H1 (cell line): ENCODE data around the gene PMEPA1. TPM values are rescaled to one million over a fixed set of nuclear protein-coding genes. Genes with fewer than 3 reads are reported as not detected.

Experiments used
- CTCF ChIA-PET: fragments of 300-600 bp; sonication (Branson Sonifier 250); formaldehyde crosslinking; loops from one replicate; lab custom pipeline; 2021; ENCODE audit not compliant: partially characterized antibody; lab: Charles Lee
- POLR2A ChIA-PET: fragments of 300-600 bp; sonication (Branson Sonifier 250); formaldehyde crosslinking; loops from one replicate; lab custom pipeline; 2021; ENCODE audit warnings: inconsistent platforms; ENCODE audit not compliant: partially characterized antibody; lab: Charles Lee
- DNase-seq, 2 experiments: peaks; one replicate each; pipeline versions ENCODE4 v3.0.0 to v3.0.0-alpha.2; 2010 to 2022; ENCODE audit warnings: low spot score in 2 of 2, low read depth in 1 of 2, mixed read lengths in 1 of 2
- FAIRE-seq: peaks from 2 replicates; lab custom pipeline; 2011; peaks lifted over from hg19 to GRCh38; lab: Jason Lieb, UNC
- H2AFZ ChIP-seq: 2 replicates; pipeline ENCODE4 v1.8.1; 2012; ENCODE audit warnings: low read length, inconsistent platforms
- H2AK5ac ChIP-seq: 2 replicates; pipeline ENCODE4 v1.6.1; 2013; ENCODE audit warnings: low read depth, low read length
- H2BK120ac ChIP-seq: replicated peaks from 2 replicates; pipeline ENCODE3; 2013; ENCODE audit warnings: low read depth, low read length, inconsistent platforms
- H2BK12ac ChIP-seq: 2 replicates; pipeline ENCODE4 v1.6.1; 2013; ENCODE audit warnings: low read depth, low read length
- H2BK15ac ChIP-seq: 2 replicates; pipeline ENCODE4 v1.6.1; 2013; ENCODE audit warnings: low read length
- H2BK20ac ChIP-seq: 2 replicates; pipeline ENCODE4 v1.6.1; 2013; ENCODE audit warnings: low read length
- H2BK5ac ChIP-seq: 2 replicates; pipeline ENCODE4 v1.6.1; 2013; ENCODE audit warnings: low read depth, low read length
- H3K14ac ChIP-seq: 2 replicates; pipeline ENCODE4 v1.6.1; 2013; ENCODE audit warnings: inconsistent platforms; ENCODE audit not compliant: insufficient read length
- H3K18ac ChIP-seq: 2 replicates; pipeline ENCODE4 v1.6.1; 2013; ENCODE audit warnings: low read length; ENCODE audit errors: extremely low read depth
- H3K23ac ChIP-seq: 2 replicates; pipeline ENCODE4 v1.6.1; 2013; ENCODE audit warnings: inconsistent platforms; ENCODE audit not compliant: insufficient read length
- H3K23me2 ChIP-seq: 2 replicates; pipeline ENCODE4 v1.6.1; 2013; ENCODE audit warnings: low read depth, low read length
- H3K27ac ChIP-seq: 2 replicates; pipeline ENCODE4 v1.6.1; 2011; ENCODE audit warnings: low read depth, low read length, inconsistent platforms
- H3K27me3 ChIP-seq, 4 experiments: replicated peaks in 1 of 4; 1 replicate in 1 of 4; 2 replicates in 3 of 4; pipeline versions ENCODE4 v1.6.1 to v1.8.1; 2011 to 2013; ENCODE audit warnings: low read length in 3 of 4, mild to moderate bottlenecking in 3 of 4, inconsistent platforms in 2 of 4, mixed read lengths in 2 of 4, moderate library complexity in 1 of 4; ENCODE audit not compliant: control insufficient read depth in 3 of 4, insufficient read depth in 3 of 4; ENCODE audit errors: extremely low read depth in 1 of 4
- H3K36me3 ChIP-seq, 4 experiments: 2 replicates each; pipeline versions ENCODE4 v1.6.1 to v1.8.1; 2011 to 2013; ENCODE audit warnings: mild to moderate bottlenecking in 4 of 4, low read length in 3 of 4, moderate library complexity in 2 of 4, control low read depth in 1 of 4, inconsistent platforms in 1 of 4; ENCODE audit not compliant: insufficient read depth in 4 of 4, control insufficient read depth in 2 of 4
- H3K4ac ChIP-seq: replicated peaks from 2 replicates; pipeline ENCODE3; 2013; ENCODE audit warnings: low read length, low read depth, mixed read lengths, inconsistent platforms; ENCODE audit not compliant: insufficient read length
- H3K4me1 ChIP-seq, 4 experiments: replicated peaks in 1 of 4; 1 replicate in 1 of 4; 2 replicates in 3 of 4; pipeline versions ENCODE4 v1.6.1 to v1.8.1; 2011 to 2013; ENCODE audit warnings: low read length in 3 of 4, inconsistent platforms in 2 of 4, mixed read lengths in 1 of 4; ENCODE audit not compliant: insufficient read depth in 4 of 4, control insufficient read depth in 3 of 4
- H3K4me2 ChIP-seq, 2 experiments: 2 replicates each; pipeline versions ENCODE4 v1.6.1 to v1.8.1; 2011 to 2013; ENCODE audit warnings: low read depth in 2 of 2, low read length in 2 of 2, control low read depth in 1 of 2, inconsistent platforms in 1 of 2, mild to moderate bottlenecking in 1 of 2; ENCODE audit not compliant: insufficient read depth in 1 of 2
- H3K4me3 ChIP-seq, 4 experiments: fragments of 200-600, 300-600 bp in 1 of 4; sonication (generic), shearing (Covaris generic), sonication (Bioruptor Twin) in 1 of 4; 2 replicates each; pipeline versions ENCODE4 v1.5.1 to v1.8.1; 2011 to 2016; ENCODE audit warnings: low read length in 4 of 4, low read depth in 3 of 4, control low read depth in 2 of 4, inconsistent platforms in 2 of 4, mild to moderate bottlenecking in 2 of 4, mixed read lengths in 1 of 4, moderate library complexity in 1 of 4; ENCODE audit not compliant: insufficient read depth in 2 of 4; ENCODE audit errors: extremely low read depth in 1 of 4
- H3K56ac ChIP-seq: replicated peaks from 2 replicates; pipeline ENCODE3; 2013; ENCODE audit warnings: low read depth, mild to moderate bottlenecking, mixed read lengths, low read length, inconsistent platforms; ENCODE audit not compliant: insufficient read length
- H3K79me1 ChIP-seq: 2 replicates; pipeline ENCODE4 v1.6.1; 2013; ENCODE audit warnings: low read depth, low read length, control low read depth
- H3K79me2 ChIP-seq, 2 experiments: 2 replicates each; pipeline versions ENCODE4 v1.6.1 to v1.8.1; 2012 to 2013; ENCODE audit warnings: low read length in 2 of 2, mild to moderate bottlenecking in 2 of 2, inconsistent platforms in 1 of 2; ENCODE audit not compliant: insufficient read depth in 2 of 2, control insufficient read depth in 1 of 2
- H3K9ac ChIP-seq, 4 experiments: replicated peaks in 1 of 4; 1 replicate in 1 of 4; 2 replicates in 3 of 4; pipeline versions ENCODE4 v1.6.1 to v1.8.1; 2011 to 2013; ENCODE audit warnings: low read depth in 3 of 4, low read length in 3 of 4, control low read depth in 2 of 4, mild to moderate bottlenecking in 2 of 4, moderate library complexity in 2 of 4, inconsistent platforms in 1 of 4; ENCODE audit errors: extremely low read depth in 1 of 4
- H3K9me3 ChIP-seq, 2 experiments: 2 replicates each; pipeline versions ENCODE4 v1.6.1 to v1.8.1; 2012 to 2013; ENCODE audit warnings: mild to moderate bottlenecking in 2 of 2, moderate library complexity in 2 of 2, control low read depth in 1 of 2, inconsistent platforms in 1 of 2, low read depth in 1 of 2, low read length in 1 of 2, mixed read lengths in 1 of 2; ENCODE audit not compliant: insufficient read depth in 2 of 2
- H4K20me1 ChIP-seq, 2 experiments: replicated peaks in 1 of 2; 2 replicates each; pipeline versions ENCODE3 to v1.8.1; 2011 to 2013; ENCODE audit warnings: inconsistent platforms in 2 of 2, low read length in 2 of 2, mild to moderate bottlenecking in 1 of 2; ENCODE audit not compliant: insufficient read depth in 2 of 2, control insufficient read depth in 1 of 2
- H4K5ac ChIP-seq: 2 replicates; pipeline ENCODE4 v1.6.1; 2013; ENCODE audit warnings: low read length, low read depth, mixed read lengths, inconsistent platforms; ENCODE audit not compliant: insufficient read length
- H4K8ac ChIP-seq: 2 replicates; pipeline ENCODE4 v1.8.0; 2013; ENCODE audit warnings: mild to moderate bottlenecking, moderate library complexity, low read length, inconsistent platforms; ENCODE audit not compliant: insufficient read depth; ENCODE audit errors: extremely low read depth
- H4K91ac ChIP-seq: replicated peaks from 2 replicates; pipeline ENCODE3; 2013; ENCODE audit warnings: low read length, mixed read lengths, inconsistent platforms; ENCODE audit not compliant: insufficient read length
- CBX5 ChIP-seq: fragments of 300-800, 300-1000 bp; sonication (generic); IDR thresholded peaks from 2 replicates; pipeline ENCODE4 v1.7.1; 2016; ENCODE audit warnings: antibody characterized with exemption, low read length, low read depth
- EGR1 ChIP-seq: IDR thresholded peaks from 2 replicates; pipeline ENCODE4 v1.6.1; 2011; ENCODE audit warnings: low read depth, low read length, borderline replicate concordance
- GTF2F1 ChIP-seq: IDR thresholded peaks from 2 replicates; pipeline ENCODE4 v1.6.1; 2012; ENCODE audit warnings: low read depth, low read length, improper control_type of control experiment, borderline replicate concordance
- HDAC6 ChIP-seq: IDR thresholded peaks from one replicate; pipeline ENCODE4 v1.7.1; 2012; ENCODE audit warnings: low read depth, mild to moderate bottlenecking, inconsistent platforms, low read length, moderate library complexity
- RFX5 ChIP-seq: IDR thresholded peaks from 2 replicates; pipeline ENCODE4 v1.6.1; 2011; ENCODE audit warnings: low read depth, low read length, improper control_type of control experiment, borderline replicate concordance
- TBP ChIP-seq: IDR thresholded peaks from 2 replicates; pipeline ENCODE4 v1.6.1; 2011; ENCODE audit warnings: low read depth, low read length, improper control_type of control experiment
- TCF12 ChIP-seq: IDR thresholded peaks from 2 replicates; pipeline ENCODE4 v1.6.1; 2011; ENCODE audit warnings: low read depth, mild to moderate bottlenecking, low read length
- WGBS, 2 experiments: shearing (Covaris generic) in 1 of 2; methylation state at CpG; one replicate each; pipeline versions ENCODE4 v1.1.6 to v1.1.7; 2013 to 2015; ENCODE audit warnings: low lambda C conversion rate in 2 of 2, mixed read lengths in 2 of 2, inconsistent platforms in 1 of 2, low coverage in 1 of 2, missing lambda C conversion rate in 1 of 2; ENCODE audit not compliant: insufficient replicate concordance in 2 of 2, insufficient coverage in 1 of 2, insufficient read length in 1 of 2; ENCODE audit errors: extremely low coverage in 1 of 2, missing lambda C conversion rate in 1 of 2; 5-methylcytosine and 5-hydroxymethylcytosine counted together
- polyA plus RNA-seq, 7 experiments: library from polyadenylated mRNA; depleted of rRNA in 3 of 7; stranded (reverse) in 5 of 7; unstranded in 2 of 7; fragments of >200 nt in 5 of 7; fragments of 200-250 nt in 2 of 7; gene quantifications; 1 replicate in 5 of 7; 2 replicates in 1 of 7; 4 replicates in 1 of 7; pipeline versions ENCODE4 v1.2.1 to v1.2.3, GENCODE V29; 2011 to 2013; ENCODE audit warnings: missing spikeins in 2 of 7, mixed read lengths in 2 of 7
- total RNA-seq: library from RNA; stranded (reverse); fragmentation: NEBNext Ultra II Directional; extraction: Animal tissue kit (Norgen Biotek cat#: 25700); gene quantifications from 2 replicates; pipeline ENCODE4 v1.2.1, GENCODE V29; 2021
- TF ChIP-seq, protein P1 (sequence below): IDR thresholded peaks from 2 replicates; pipeline ENCODE4 v1.6.1; 2012; ENCODE audit warnings: low read length, inconsistent platforms
- TF ChIP-seq, protein P2 (sequence below): IDR thresholded peaks from 2 replicates; pipeline ENCODE4 v1.6.1; 2011; ENCODE audit warnings: low read depth, mild to moderate bottlenecking, low read length; ENCODE audit not compliant: insufficient read depth

The PMEPA1 gene
- total and polyA plus RNA-seq, 2 of the 8 experiments (the other 6 are each of a cell fraction or from before 2014, with no cell fraction given) = 12.7 to 20.5 TPM

DNA sequence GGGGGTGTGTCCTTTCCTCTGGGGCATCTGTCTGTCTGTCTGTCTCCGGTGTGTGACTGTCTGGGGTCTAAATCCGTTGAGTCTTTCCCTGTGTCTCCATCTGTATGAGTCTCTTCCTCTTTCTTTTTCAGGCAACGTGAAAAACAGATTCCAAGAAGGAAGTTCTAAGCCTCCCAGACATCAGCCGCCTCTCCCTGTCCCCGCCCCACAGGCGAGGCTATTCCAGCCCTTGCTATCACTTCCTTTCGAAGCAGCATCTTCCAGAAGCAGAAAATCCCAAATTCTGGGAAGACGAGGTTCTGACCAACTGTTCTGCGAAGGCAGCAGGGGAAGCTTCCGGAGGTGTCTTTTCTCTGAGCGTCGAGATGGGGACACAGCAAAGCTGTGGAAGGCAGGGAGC is 34.0 kb downstream of the PMEPA1 start:
- WGBS, 2 experiments = 79% methylated on average over 12 of the region's 12 CpGs; no CpG with 5 or more reads in 1 of the 2 experiments
- FAIRE-seq (no peak), DNase-seq (no peak)
- Histone ChIP-seq H3K18ac (no peak overlapping the region), H4K8ac (no peak overlapping the region), H3K4me1 (peaks cover 11 to 29% (median 13%) of the 10 kb centered on the region in 4 experiments), H2BK15ac (no peak overlapping the region), H3K79me1 (peaks cover 33% of the 10 kb centered on the region), H3K36me3 (no peaks in the 10 kb centered on the region), H3K56ac (no peak overlapping the region), H3K4ac (no peak overlapping the region), H2AFZ (no peak overlapping the region), H3K27me3 (no peaks in the 10 kb centered on the region), H2AK5ac (no peak overlapping the region), H4K20me1 (peaks cover 19 to 33% of the 10 kb centered on the region in 2 experiments), H3K27ac (no peak overlapping the region), H3K4me2 (no peak overlapping the region), H3K9ac (no peak overlapping the region), H2BK120ac (no peak overlapping the region), H3K9me3 (no peaks in the 10 kb centered on the region), H2BK5ac (no peak overlapping the region), H3K4me3 (no peak overlapping the region), H2BK20ac (no peak overlapping the region), H3K14ac (no peak overlapping the region), H2BK12ac (no peak overlapping the region), H4K91ac (no peak overlapping the region), H3K23me2 (no peaks in the 10 kb centered on the region), H3K79me2 (peaks cover 0 to 86% of the 10 kb centered on the region in 2 experiments; a peak in 3 of 4 replicates), H3K23ac (no peak overlapping the region), H4K5ac (no peak overlapping the region)
- ChIA-PET POLR2A (no interaction called here), CTCF (interaction anchor here (1.0 to 1.6 kb wide), 3 partner anchors 17 to 559 kb away, joined by 3 to 4 read pairs (median 3); no protein-coding TSS in a partner anchor)
- TF ChIP-seq EGR1 = no peak
- TF ChIP-seq, protein P1, sequence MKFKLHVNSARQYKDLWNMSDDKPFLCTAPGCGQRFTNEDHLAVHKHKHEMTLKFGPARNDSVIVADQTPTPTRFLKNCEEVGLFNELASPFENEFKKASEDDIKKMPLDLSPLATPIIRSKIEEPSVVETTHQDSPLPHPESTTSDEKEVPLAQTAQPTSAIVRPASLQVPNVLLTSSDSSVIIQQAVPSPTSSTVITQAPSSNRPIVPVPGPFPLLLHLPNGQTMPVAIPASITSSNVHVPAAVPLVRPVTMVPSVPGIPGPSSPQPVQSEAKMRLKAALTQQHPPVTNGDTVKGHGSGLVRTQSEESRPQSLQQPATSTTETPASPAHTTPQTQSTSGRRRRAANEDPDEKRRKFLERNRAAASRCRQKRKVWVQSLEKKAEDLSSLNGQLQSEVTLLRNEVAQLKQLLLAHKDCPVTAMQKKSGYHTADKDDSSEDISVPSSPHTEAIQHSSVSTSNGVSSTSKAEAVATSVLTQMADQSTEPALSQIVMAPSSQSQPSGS = no peak
- no peak for TF ChIP-seq TBP
- no peak for TF ChIP-seq TCF12
- TF ChIP-seq CBX5 = no peak
- TF ChIP-seq HDAC6 = no peak
- TF ChIP-seq, protein P2, sequence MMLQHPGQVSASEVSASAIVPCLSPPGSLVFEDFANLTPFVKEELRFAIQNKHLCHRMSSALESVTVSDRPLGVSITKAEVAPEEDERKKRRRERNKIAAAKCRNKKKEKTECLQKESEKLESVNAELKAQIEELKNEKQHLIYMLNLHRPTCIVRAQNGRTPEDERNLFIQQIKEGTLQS = no peak
- no peak for TF ChIP-seq RFX5
- no peak for TF ChIP-seq GTF2F1
